HFFc6 (cell line): ENCODE measurements around the gene SARNP. TPM values are rescaled to one million over a fixed set of nuclear protein-coding genes. Genes with fewer than 3 reads are reported as not detected.

Experiments used
- DNase-seq: peaks from one replicate; pipeline ENCODE4 v3.0.0-alpha.2; 2018
- H3K27ac Mint-ChIP-seq: 2 replicates; pipeline ENCODE4 v1.8.0; 2020; ENCODE audit warnings: mild to moderate bottlenecking, mixed read lengths
- H3K27me3 Mint-ChIP-seq: 2 replicates; pipeline ENCODE4 v1.8.0; 2021; ENCODE audit warnings: mild to moderate bottlenecking, moderate library complexity, mixed read lengths; ENCODE audit not compliant: insufficient read depth
- H3K36me3 Mint-ChIP-seq: 2 replicates; pipeline ENCODE4 v1.8.0; 2021; ENCODE audit warnings: low read depth, mixed read lengths
- H3K4me1 Mint-ChIP-seq: 2 replicates; pipeline ENCODE4 v1.8.0; 2020; ENCODE audit warnings: low read depth, mixed read lengths
- H3K4me3 Mint-ChIP-seq: 2 replicates; pipeline ENCODE4 v1.8.0; 2020; ENCODE audit warnings: mild to moderate bottlenecking, moderate library complexity, mixed read lengths
- H3K9me3 Mint-ChIP-seq: 2 replicates; pipeline ENCODE4 v1.8.0; 2020; ENCODE audit warnings: mild to moderate bottlenecking, mixed read lengths
- total RNA-seq, 6 experiments: library from RNA; stranded (reverse); fragmentation: NEBNext Ultra II Directional; extraction: Animal tissue kit (Norgen Biotek cat#: 25700); gene quantifications; 2 replicates in 1 of 6; 3 replicates in 5 of 6; pipeline ENCODE4 v1.2.3, GENCODE V29; 2021
- TF ChIP-seq, protein P1 (sequence below): fragments of 200-600 bp; sonication (generic); IDR thresholded peaks from 2 replicates; pipeline ENCODE4 v1.5.0; 2021; ENCODE audit warnings: antibody characterized with exemption, mild to moderate bottlenecking

SARNP gene
- total RNA-seq, 6 experiments from 2014 or later: 68.9 to 85.5 (median 78.4) TPM

DNA sequence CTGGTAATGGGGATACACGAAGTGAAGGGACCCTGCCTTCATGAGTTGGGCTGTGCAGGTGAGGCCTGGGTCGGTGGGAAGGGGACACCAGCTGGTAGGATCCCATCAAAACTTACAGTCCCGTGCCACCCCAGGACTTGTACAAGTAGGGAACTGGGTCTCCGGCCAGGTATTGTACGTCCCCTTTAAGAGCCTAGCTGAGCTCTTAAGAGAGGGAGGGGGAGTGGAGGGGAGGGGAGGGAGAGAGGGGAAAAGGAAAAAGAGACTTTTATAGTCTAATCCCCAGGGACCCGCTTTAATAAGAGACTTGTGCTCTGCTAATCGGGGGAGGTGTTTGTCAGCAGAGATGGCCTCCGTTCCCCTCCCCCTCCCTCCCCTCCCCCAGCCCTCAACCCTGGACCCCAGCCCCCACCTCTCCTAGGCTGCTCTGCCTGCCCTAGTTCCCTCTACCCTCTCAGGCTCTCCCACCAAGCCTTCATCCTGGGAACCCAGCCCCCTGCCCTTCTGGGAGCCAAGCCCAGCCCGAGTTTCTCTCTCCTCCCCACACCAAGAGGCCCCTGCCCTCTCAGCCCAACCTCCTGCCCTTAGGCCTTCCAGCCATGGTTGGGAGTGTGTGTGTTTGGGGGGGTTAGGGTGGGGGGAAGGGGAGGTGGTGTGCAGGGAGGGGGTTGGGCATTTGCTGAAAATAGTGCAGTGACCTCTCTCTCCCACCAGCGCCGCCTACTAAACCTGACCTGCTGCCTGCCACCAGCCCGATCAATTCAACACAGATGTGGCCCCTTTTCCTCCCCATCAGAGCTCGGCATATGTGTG is 72.0 kb downstream of the SARNP start:
- H3K4me3 Mint-ChIP-seq: peak overlapping the region; percentile 87
- peaks cover 46% of the 10 kb centered on the region for H3K4me1 Mint-ChIP-seq
- TF ChIP-seq, protein P1, sequence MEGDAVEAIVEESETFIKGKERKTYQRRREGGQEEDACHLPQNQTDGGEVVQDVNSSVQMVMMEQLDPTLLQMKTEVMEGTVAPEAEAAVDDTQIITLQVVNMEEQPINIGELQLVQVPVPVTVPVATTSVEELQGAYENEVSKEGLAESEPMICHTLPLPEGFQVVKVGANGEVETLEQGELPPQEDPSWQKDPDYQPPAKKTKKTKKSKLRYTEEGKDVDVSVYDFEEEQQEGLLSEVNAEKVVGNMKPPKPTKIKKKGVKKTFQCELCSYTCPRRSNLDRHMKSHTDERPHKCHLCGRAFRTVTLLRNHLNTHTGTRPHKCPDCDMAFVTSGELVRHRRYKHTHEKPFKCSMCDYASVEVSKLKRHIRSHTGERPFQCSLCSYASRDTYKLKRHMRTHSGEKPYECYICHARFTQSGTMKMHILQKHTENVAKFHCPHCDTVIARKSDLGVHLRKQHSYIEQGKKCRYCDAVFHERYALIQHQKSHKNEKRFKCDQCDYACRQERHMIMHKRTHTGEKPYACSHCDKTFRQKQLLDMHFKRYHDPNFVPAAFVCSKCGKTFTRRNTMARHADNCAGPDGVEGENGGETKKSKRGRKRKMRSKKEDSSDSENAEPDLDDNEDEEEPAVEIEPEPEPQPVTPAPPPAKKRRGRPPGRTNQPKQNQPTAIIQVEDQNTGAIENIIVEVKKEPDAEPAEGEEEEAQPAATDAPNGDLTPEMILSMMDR: no peak
- H3K36me3 Mint-ChIP-seq: no peaks in the 10 kb centered on the region
- no peaks in the 10 kb centered on the region; the same call in none of the 2 replicates for H3K27me3 Mint-ChIP-seq
- H3K9me3 Mint-ChIP-seq: no peaks in the 10 kb centered on the region
- DNase-seq: no peak
- peak overlapping the region; percentile 44 for H3K27ac Mint-ChIP-seq

DNA sequence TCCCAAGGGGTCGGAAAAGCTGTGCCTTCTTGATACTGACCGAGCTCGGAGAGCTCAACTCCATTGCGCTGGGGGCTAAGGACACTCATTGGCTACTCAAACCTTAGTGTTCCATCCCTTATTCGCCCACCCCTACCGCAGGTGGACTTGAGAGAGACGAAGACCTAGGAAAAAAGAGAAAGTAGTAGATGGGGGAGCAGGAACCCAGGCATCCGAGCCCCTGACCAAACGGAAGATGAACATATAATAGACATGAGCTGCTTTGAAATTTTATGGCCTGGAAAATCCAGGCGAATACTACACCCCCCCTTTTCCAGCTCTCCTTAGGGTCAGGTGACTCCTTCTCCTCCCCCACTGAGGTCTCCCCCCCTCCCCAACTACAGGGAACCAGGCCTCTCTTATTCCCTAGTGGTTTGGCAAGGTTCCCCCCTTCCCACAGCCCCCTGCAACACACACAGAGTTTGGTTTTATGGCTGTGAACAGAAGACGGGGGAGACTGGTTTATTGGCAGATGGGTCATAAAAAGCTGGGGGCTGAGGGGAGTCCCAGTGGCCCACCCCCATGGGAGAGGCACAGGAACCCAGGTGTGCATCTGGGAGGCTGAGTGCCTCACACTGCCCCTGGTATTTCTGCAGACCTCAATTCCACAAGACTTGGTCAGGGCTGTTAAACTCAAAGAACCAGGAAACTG is 73.0 kb downstream of the SARNP start:
- Mint-ChIP-seq H3K9me3 (no peaks in the 10 kb centered on the region), H3K27ac (no peak overlapping the region), H3K36me3 (no peaks in the 10 kb centered on the region), H3K4me3 (peak overlapping the region; percentile 87), H3K27me3 (no peaks in the 10 kb centered on the region; the same call in none of the 2 replicates), H3K4me1 (peaks cover 46% of the 10 kb centered on the region)
- TF ChIP-seq, protein P1: no peak
- no peak for DNase-seq

DNA sequence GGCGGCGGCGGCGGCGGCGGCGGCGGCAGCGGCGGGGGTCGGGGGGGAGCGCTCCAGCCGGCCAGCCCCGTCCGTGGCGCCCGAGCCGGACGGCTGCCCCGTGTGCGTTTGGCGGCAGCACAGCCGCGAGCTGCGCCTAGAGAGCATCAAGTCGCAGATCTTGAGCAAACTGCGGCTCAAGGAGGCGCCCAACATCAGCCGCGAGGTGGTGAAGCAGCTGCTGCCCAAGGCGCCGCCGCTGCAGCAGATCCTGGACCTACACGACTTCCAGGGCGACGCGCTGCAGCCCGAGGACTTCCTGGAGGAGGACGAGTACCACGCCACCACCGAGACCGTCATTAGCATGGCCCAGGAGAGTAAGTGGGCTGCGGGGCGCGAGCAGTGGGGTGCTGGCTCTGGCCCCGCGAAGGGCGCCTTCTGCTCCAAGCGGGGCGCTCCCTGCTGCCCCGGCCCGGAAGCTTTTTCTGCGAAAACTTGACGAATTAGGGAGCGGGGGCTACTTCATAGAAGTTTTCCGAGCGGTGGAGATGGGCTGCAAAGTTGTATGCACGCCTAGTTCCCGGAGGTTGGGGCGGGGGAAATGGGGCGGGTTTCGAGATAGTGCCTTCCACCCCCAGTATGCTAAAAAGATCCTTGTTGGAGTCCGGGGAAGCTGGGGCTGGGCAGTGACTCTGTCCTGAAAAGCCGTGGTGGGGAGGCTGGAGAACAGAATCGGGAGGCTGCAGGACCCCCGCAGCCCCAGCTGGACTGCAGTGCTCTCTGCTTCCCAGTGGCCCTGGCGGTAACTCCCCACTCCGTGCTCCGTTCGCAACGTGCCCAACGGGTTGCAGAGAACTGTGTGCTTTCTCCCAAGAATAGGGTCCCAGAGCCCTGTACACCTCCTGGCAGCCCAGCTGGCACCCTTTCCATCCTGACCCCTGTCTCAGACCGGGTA is 73.9 kb downstream of the SARNP start:
- no peaks in the 10 kb centered on the region for H3K9me3 Mint-ChIP-seq
- H3K36me3 Mint-ChIP-seq: no peaks in the 10 kb centered on the region
- peak overlapping the region; percentile 34; the same call in 1 of the 2 replicates for H3K27ac Mint-ChIP-seq
- peak overlapping the region; percentile 87 for H3K4me3 Mint-ChIP-seq
- peaks cover 46% of the 10 kb centered on the region for H3K4me1 Mint-ChIP-seq
- TF ChIP-seq, protein P1: peak; percentile 34; the same call in 1 of the 2 replicates
- DNase-seq: peak; percentile 65
- H3K27me3 Mint-ChIP-seq: no peaks in the 10 kb centered on the region; the same call in none of the 2 replicates

DNA sequence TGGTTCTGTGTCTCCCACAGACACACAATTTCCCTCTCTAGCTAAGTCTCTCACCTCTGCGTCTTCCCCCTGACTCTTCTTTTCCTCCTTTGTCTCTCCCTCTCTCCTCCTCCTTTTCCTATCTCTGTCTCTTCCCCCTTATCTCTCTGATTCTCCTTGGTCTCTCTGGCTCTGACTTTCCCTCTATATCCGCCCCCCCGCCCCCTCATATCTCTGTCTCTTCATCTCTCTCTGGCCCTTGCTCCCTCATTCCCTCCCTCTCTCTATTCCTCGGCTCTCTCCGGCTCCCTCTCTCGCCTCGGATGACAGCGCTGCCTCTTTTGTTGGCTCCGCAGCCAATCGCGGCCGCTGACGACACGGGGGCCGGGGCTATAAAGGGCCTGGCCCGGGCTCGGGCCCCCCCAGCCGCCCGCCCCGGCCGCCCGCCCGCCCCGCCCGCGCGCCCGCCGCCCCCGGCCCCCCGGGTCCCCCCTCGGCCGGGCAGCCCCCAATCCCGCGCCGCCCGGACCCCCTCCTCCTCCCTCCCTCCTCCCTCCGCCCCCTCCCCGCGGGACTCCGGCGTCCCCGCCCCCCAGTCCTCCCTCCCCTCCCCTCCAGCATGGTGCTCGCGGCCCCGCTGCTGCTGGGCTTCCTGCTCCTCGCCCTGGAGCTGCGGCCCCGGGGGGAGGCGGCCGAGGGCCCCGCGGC is 74.7 kb downstream of the SARNP start, which contains the start of gene GDF11:
Gene GDF11, plus strand, starts transcription at position 404 of the 687 bp plus-strand sequence. Its CDS starts 195 bp downstream, at position 599.
- H3K9me3 Mint-ChIP-seq: no peaks in the 10 kb centered on the region

More for the DNA sequence above, 74.7 kb downstream of the SARNP start, which contains the start of gene GDF11:
- DNase-seq: peak; percentile 72
- Mint-ChIP-seq H3K27ac (peak within 1 kb of the TSS; percentile 61), H3K36me3 (no peaks in the 10 kb centered on the region), H3K4me1 (peaks cover 53% of the 10 kb centered on the region), H3K4me3 (peak within 1 kb of the TSS; percentile 87), H3K27me3 (no peaks in the 10 kb centered on the region; the same call in 1 of the 2 replicates)
- TF ChIP-seq, protein P1: no peak
